ENCODE data around the gene CDH22. TPM values are rescaled to one million over a fixed set of nuclear protein-coding genes. Genes with fewer than 3 reads are reported as not detected.
A peak's percentile ranks its signal among the peaks of the same experiment; 100 is the strongest.

Gene CDH22
- total and polyA plus RNA-seq, 9 of the 15 experiments (the other 6 are each of a cell fraction or from before 2014, with no cell fraction given), result 0.07 to 0.08 TPM; not detected in 7

- TF ChIP-seq ZFP30 (CRISPR knock-in tag; IDR thresholded peaks at IDR 0.05; ENCODE audit: borderline replicate concordance) (no peak), MAZ (CRISPR knock-in tag; conservative IDR thresholded peaks at IDR 0.05 in 1 of 2, IDR thresholded peaks at IDR 0.05 in 1 of 2) (no peak), MCM5 (IDR thresholded peaks at IDR 0.05; ENCODE audit: low read depth) (no peak), ZNF717 (CRISPR knock-in tag; IDR thresholded peaks at IDR 0.05) (no peak), FOS (IDR thresholded peaks at IDR 0.05; ENCODE audit: extremely low read depth, insufficient read length) (peak; percentile 12), IRF2 (CRISPR knock-in tag; IDR thresholded peaks at IDR 0.05) (no peak), NR4A1 (CRISPR knock-in tag; IDR thresholded peaks at IDR 0.05) (no peak), NR4A1 (tag; IDR thresholded peaks at IDR 0.05) (no peak), FOXA1 (IDR thresholded peaks at IDR 0.05; ENCODE audit: borderline replicate concordance) (no peak), CHD1 (IDR thresholded peaks at IDR 0.05; ENCODE audit: low read length) (no peak), HOMEZ (CRISPR knock-in tag; IDR thresholded peaks at IDR 0.05) (no peak), HCFC1 (IDR thresholded peaks at IDR 0.05; ENCODE audit: low read depth, low read length) (no peak), SNRNP70 (optimal IDR thresholded peaks at IDR 0.05; ENCODE audit: low read depth, low read length) (no peak), CSDE1 (IDR thresholded peaks at IDR 0.05) (peak in 1 of 2 experiments; percentile 27; a peak in 1 of 4 replicates), E2F4 (CRISPR knock-in tag; IDR thresholded peaks at IDR 0.05; ENCODE audit: low read depth) (no peak), PURB (CRISPR knock-in tag; IDR thresholded peaks at IDR 0.05; ENCODE audit: low read depth) (no peak), NR1H2 (CRISPR knock-in tag; IDR thresholded peaks at IDR 0.05) (no peak), ATF1 (CRISPR knock-in tag; IDR thresholded peaks at IDR 0.05) (no peak), ATF1 (tag; IDR thresholded peaks at IDR 0.05) (peak; percentile 41), ZC3H4 (CRISPR knock-in tag; IDR thresholded peaks at IDR 0.05; ENCODE audit: borderline replicate concordance) (no peak), ZNF232 (CRISPR knock-in tag; IDR thresholded peaks at IDR 0.05) (no peak), ZKSCAN3 (CRISPR knock-in tag; IDR thresholded peaks at IDR 0.05) (no peak), ZNF197 (CRISPR knock-in tag; IDR thresholded peaks at IDR 0.05; ENCODE audit: low read depth) (no peak), E2F6 (IDR thresholded peaks at IDR 0.05; ENCODE audit: borderline replicate concordance in 1 of 2, extremely low read depth in 1 of 2, insufficient read depth in 1 of 2, insufficient read length in 1 of 2, low read depth in 1 of 2, low read length in 1 of 2, poor library complexity in 1 of 2, severe bottlenecking in 1 of 2) (peak; percentile 36 to 39), MTA2 (IDR thresholded peaks at IDR 0.05; ENCODE audit: low read depth) (no peak), NEUROD1 (IDR thresholded peaks at IDR 0.05; ENCODE audit: borderline replicate concordance, low read depth, low read length, partially characterized antibody) (no peak), LCOR (CRISPR knock-in tag; IDR thresholded peaks at IDR 0.05) (no peak), TAF9B (IDR thresholded peaks at IDR 0.05; ENCODE audit: partially characterized antibody) (no peak)
Measured at GRCh38 chr20:46220455-46221207, 87.7 kb downstream of the CDH22 start (continued).
